ENCODE results near the gene COL18A1. TPM values are rescaled to one million over a fixed set of nuclear protein-coding genes. Genes with fewer than 3 reads are reported as not detected.

COL18A1 gene
- total RNA-seq, 4 donors from 2014 or later = 124 to 224 (median 173) TPM

DNA sequence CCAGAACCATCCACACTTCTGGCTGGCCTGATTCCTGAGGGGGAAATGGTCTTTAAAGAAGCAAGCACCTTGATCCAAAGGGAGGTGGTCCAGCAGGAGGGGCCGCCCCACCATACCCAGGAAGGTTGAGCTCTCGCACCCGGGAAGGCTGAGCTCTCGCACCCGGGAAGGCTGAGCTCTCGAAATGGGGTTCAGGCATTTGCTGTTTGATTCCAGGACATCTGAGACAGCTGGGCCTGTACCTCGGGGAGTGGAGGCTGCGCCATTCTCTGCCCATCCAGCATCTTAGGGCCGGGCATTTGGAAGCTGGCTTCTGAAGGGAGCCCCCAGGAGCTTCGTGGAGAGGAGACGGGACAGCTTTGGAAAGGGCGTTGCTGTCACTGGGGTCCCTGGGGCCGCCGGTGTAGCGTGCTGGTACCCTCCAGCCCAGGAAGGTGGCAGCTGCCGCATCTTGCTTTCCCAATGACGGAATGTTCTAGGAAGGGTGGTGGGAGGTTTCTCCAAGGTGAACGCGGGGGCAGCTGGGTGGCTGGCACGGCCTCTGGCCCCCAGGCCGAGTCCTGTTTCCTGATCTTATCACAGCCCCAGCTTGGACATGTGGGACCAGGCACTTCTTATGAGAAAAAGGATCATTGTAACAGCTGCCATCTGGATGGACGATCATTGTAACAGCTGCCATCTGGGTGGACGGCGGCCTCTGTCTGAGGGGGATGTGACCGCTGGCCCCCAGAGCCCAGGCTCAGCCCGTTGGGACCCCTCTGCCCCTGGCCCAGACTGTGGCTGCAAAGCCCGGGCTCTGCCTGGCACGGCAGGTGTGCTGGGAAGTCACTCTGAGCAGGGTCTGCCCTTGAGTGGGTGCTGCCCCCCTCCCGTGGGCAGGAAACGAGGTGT is 61.6 kb downstream of the COL18A1 start:
- TF ChIP-seq EP300 (IDR thresholded peaks at IDR 0.05) = no peak
- no peak for TF ChIP-seq CTCF (IDR thresholded peaks at IDR 0.05)
- TF ChIP-seq POLR2A (IDR thresholded peaks at IDR 0.05) = no peak
- Histone ChIP-seq H3K36me3 (peaks cover 0 to under 1% (median 0%) of the 10 kb centered on the region in 3 donors), H3K4me3 (no peak overlapping the region), H3K4me1 (peaks cover 0 to 49% (median 28%) of the 10 kb centered on the region in 4 donors), H3K9me3 (peaks cover 0 to 14% (median 0%) of the 10 kb centered on the region in 4 donors), H3K27me3 (no peaks in the 10 kb centered on the region), H3K27ac (peak overlapping the region in 2 of 4 donors; percentile 68 to 89)
- no peak for DNase-seq (ENCODE audit: low spot score in 2 of 2)
- WGBS, 2 donors = 69 to 82% methylated on average over 13 to 29 of the region's 30 CpGs

- WGBS, 2 donors = 72% methylated on average over 19 of the region's 25 CpGs; no CpG with 5 or more reads in 1 of the 2 donors
- TF ChIP-seq CTCF (IDR thresholded peaks at IDR 0.05) (no peak), EP300 (IDR thresholded peaks at IDR 0.05) (no peak), POLR2A (IDR thresholded peaks at IDR 0.05) (no peak)
- DNase-seq (ENCODE audit: low spot score in 2 of 2) = no peak
- H3K36me3 ChIP-seq = no peaks in the 10 kb centered on the region
- no peaks in the 10 kb centered on the region for H3K27me3 ChIP-seq
- H3K9me3 ChIP-seq = peaks cover 0 to 7% (median 0%) of the 10 kb centered on the region in 4 donors
- H3K4me3 ChIP-seq = no peak overlapping the region
- peak overlapping the region in 3 of 4 donors; percentile 6 to 89 (median 68) for H3K27ac ChIP-seq
- H3K4me1 ChIP-seq = peaks cover 0 to 57% (median 35%) of the 10 kb centered on the region in 4 donors
These were observed 62.3 kb downstream of the COL18A1 start for GRCh38 chr21:45467221-45467779.

GRCh38 chr21:45468051-45468970 is 63.3 kb downstream of the COL18A1 start:
- Histone ChIP-seq H3K9me3 (no peaks in the 10 kb centered on the region), H3K27me3 (no peaks in the 10 kb centered on the region), H3K4me3 (no peak overlapping the region), H3K4me1 (peaks cover 0 to 67% (median 42%) of the 10 kb centered on the region in 4 donors), H3K36me3 (no peaks in the 10 kb centered on the region), H3K27ac (peak overlapping the region in 3 of 4 donors; percentile 56 to 89 (median 81))
- TF ChIP-seq CTCF (IDR thresholded peaks at IDR 0.05) = no peak
- TF ChIP-seq POLR2A (IDR thresholded peaks at IDR 0.05) = no peak
- no peak for TF ChIP-seq EP300 (IDR thresholded peaks at IDR 0.05)
- 72 to 84% methylated on average over 35 to 40 of the region's 45 CpGs for WGBS, 2 donors
- no peak for DNase-seq (ENCODE audit: low spot score in 2 of 2)

DNA sequence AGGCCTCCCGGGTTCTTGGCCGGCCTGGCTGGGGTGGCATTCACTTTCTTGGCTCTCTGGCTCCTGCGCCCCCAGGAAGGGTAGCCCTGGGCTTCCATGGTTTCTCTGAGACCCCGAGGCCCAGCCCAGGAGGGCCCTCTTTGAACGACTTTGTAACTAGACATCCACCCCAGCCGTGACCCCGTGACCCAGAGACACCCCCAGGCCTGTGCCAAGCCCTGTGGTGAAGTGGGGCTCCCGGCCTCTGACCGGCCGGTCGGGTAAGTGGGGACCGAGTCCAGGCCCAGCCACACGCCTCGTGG is 64.0 kb downstream of the COL18A1 start:
- peaks cover 0 to 67% (median 42%) of the 10 kb centered on the region in 4 donors for H3K4me1 ChIP-seq
- 50 to 58% methylated on average over 8 to 12 of the region's 14 CpGs for WGBS, 2 donors
- H3K9me3 ChIP-seq = no peaks in the 10 kb centered on the region
- H3K4me3 ChIP-seq = no peak overlapping the region
- H3K27ac ChIP-seq = peak overlapping the region in 3 of 4 donors; percentile 56 to 89 (median 81)
- no peak for TF ChIP-seq POLR2A (IDR thresholded peaks at IDR 0.05)
- no peak for TF ChIP-seq CTCF (IDR thresholded peaks at IDR 0.05)
- TF ChIP-seq EP300 (IDR thresholded peaks at IDR 0.05) = no peak
- no peaks in the 10 kb centered on the region for H3K36me3 ChIP-seq
- DNase-seq (ENCODE audit: low spot score in 2 of 2) = no peak
- H3K27me3 ChIP-seq = no peaks in the 10 kb centered on the region
